ENCODE results near the gene ATP10A.
"Not testable (repeated sequence)": the region's sequence is repeated elsewhere in the genome, so short reads cannot be mapped to it uniquely, and the experiment has no call there.

ATP10A gene

GRCh38 chr15:25863968-25864580 lies 947 bp upstream of the ATP10A start:
- Histone ChIP-seq H3K4me3 (ENCODE audit: low read length) (no peak overlapping the region), H3K9ac (ENCODE audit: low read length) (peak overlapping the region; percentile 69), H3K9me3 (ENCODE audit: control insufficient read depth, low read length) (no peaks in the 10 kb centered on the region), H3K27me3 (ENCODE audit: control insufficient read depth, insufficient read depth, low read length) (peaks cover 14% of the 10 kb centered on the region), H3K4me1 (ENCODE audit: control insufficient read depth, insufficient read depth, low read length) (peaks cover 18% of the 10 kb centered on the region), H3K36me3 (ENCODE audit: control insufficient read depth, insufficient read depth, low read length) (no peaks in the 10 kb centered on the region)

GRCh38 chr15:25862472-25863110 lies 536 bp downstream of the ATP10A start:
- Histone ChIP-seq H3K9ac (ENCODE audit: low read length) (peak overlapping the region; percentile 60), H3K9me3 (ENCODE audit: control insufficient read depth, low read length) (no peaks in the 10 kb centered on the region), H3K4me1 (ENCODE audit: control insufficient read depth, insufficient read depth, low read length) (peaks cover 18% of the 10 kb centered on the region), H3K36me3 (ENCODE audit: control insufficient read depth, insufficient read depth, low read length) (no peaks in the 10 kb centered on the region), H3K4me3 (ENCODE audit: low read length) (no peak overlapping the region), H3K27me3 (ENCODE audit: control insufficient read depth, insufficient read depth, low read length) (peaks cover 14% of the 10 kb centered on the region)

- Histone ChIP-seq H3K36me3 (ENCODE audit: control insufficient read depth, insufficient read depth, low read length) (no peaks in the 10 kb centered on the region), H3K9ac (ENCODE audit: low read length) (peak overlapping the region; percentile 60), H3K27me3 (ENCODE audit: control insufficient read depth, insufficient read depth, low read length) (peaks cover 14% of the 10 kb centered on the region), H3K4me3 (ENCODE audit: low read length) (no peak overlapping the region), H3K9me3 (ENCODE audit: control insufficient read depth, low read length) (no peaks in the 10 kb centered on the region), H3K4me1 (ENCODE audit: control insufficient read depth, insufficient read depth, low read length) (peaks cover 18% of the 10 kb centered on the region)
Measured at GRCh38 chr15:25862071-25862471, 1.1 kb downstream of the ATP10A start.

DNA sequence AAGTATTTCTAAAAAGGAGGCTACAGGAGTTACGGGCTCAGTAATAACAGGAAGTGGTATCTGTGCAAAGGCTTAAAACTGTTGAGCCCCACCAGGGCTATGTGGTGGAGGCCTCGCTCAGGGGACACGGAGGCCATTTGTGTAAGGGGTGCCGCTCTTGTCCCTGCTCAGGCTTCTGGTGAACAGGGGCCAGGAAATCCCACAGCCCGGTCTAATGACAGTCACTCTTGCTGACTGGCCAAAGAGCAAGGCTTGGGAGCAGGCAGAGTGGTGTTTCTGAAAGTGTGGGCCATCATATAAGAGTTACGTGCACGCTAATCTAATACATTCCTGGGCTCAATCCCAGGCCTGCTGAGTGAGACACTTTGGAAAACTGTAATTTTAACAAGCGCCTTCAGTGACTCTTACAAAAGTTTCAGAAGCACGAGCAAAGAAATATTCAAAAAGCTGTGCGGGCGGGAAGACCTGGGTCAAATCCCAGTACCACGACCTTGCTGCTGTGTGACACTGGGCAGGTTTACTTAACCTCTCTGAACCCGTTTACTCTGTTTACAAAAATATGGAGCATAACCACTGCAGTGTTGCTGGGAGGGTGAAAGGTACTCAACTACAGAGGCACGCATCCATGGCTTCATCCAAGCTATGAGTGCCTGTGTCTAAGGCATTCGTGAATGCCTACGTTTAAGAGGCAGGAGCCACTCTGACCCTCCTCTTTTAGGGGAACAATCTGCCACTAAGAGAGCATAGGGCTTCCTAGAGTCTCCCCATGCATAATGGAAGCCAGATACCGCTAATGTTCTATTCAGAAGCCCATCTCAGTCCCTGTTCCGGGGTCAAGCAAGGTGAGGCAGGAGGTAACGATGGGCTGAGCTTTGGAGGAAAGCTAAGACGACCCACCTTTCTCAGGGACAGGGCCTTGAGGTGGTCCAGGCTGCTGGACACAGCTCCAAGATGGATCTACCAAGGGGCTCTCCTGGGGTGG lies 2.0 kb downstream of the ATP10A start:
- H3K9ac ChIP-seq (ENCODE audit: low read length): peak overlapping the region; percentile 60
- no peaks in the 10 kb centered on the region for H3K36me3 ChIP-seq (ENCODE audit: control insufficient read depth, insufficient read depth, low read length)
- peaks cover 18% of the 10 kb centered on the region for H3K4me1 ChIP-seq (ENCODE audit: control insufficient read depth, insufficient read depth, low read length)
- no peaks in the 10 kb centered on the region for H3K9me3 ChIP-seq (ENCODE audit: control insufficient read depth, low read length)
- peaks cover 14% of the 10 kb centered on the region for H3K27me3 ChIP-seq (ENCODE audit: control insufficient read depth, insufficient read depth, low read length)
- peak overlapping the region; percentile 21 for H3K4me3 ChIP-seq (ENCODE audit: low read length)

DNA sequence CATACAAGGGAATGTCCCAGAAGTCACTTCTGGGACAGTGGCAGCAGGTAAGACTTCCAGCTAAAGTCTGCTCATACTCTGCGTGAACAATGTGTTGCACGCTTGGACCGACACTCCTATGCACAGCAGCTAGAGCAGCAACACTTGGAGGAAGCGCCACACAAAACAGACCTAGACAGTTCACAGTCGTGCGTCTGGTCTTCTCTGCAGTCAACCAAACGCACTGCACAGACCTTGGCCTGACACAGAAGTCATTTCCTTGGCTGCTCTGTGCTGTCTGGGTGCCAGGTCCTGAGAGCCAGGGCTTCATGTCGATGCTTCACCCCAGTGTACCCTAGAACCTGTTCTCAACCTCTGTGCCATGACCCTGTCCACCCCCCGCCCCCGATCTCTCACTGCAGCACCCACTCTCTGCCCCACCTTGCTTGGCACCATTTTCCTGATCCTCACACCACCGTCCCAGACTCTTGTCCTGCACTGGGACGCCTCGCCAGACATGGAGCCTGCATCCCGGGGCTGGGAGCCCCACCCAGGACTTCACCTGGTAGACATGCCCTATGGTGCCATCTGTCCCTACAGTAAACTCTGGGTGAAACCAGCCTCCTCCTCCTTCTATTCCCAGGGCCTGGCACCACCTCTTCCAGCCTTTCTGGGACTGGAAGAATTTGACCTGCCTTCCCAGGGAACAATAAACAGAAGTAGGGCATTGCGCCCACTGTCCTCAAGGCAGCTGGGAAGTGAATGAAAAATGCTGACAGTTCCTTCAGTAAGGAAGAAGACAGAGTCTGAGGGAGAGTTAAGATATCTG lies 3.1 kb downstream of the ATP10A start:
- peak overlapping the region; percentile 18 for H3K9ac ChIP-seq (ENCODE audit: low read length)
- H3K36me3 ChIP-seq (ENCODE audit: control insufficient read depth, insufficient read depth, low read length): no peaks in the 10 kb centered on the region
- H3K9me3 ChIP-seq (ENCODE audit: control insufficient read depth, low read length): no peaks in the 10 kb centered on the region
- H3K4me1 ChIP-seq (ENCODE audit: control insufficient read depth, insufficient read depth, low read length): peaks cover 18% of the 10 kb centered on the region
- peaks cover 14% of the 10 kb centered on the region for H3K27me3 ChIP-seq (ENCODE audit: control insufficient read depth, insufficient read depth, low read length)
- H3K4me3 ChIP-seq (ENCODE audit: low read length): no peak overlapping the region

- H3K4me3 ChIP-seq (ENCODE audit: low read length): no peak overlapping the region
- H3K36me3 ChIP-seq (ENCODE audit: control insufficient read depth, insufficient read depth, low read length): no peaks in the 10 kb centered on the region
- no peak overlapping the region for H3K9ac ChIP-seq (ENCODE audit: low read length)
- peaks cover 14% of the 10 kb centered on the region for H3K27me3 ChIP-seq (ENCODE audit: control insufficient read depth, insufficient read depth, low read length)
- no peaks in the 10 kb centered on the region for H3K9me3 ChIP-seq (ENCODE audit: control insufficient read depth, low read length)
- peaks cover 18% of the 10 kb centered on the region for H3K4me1 ChIP-seq (ENCODE audit: control insufficient read depth, insufficient read depth, low read length)
Measured at GRCh38 chr15:25858952-25859760, 4.0 kb downstream of the ATP10A start.

DNA sequence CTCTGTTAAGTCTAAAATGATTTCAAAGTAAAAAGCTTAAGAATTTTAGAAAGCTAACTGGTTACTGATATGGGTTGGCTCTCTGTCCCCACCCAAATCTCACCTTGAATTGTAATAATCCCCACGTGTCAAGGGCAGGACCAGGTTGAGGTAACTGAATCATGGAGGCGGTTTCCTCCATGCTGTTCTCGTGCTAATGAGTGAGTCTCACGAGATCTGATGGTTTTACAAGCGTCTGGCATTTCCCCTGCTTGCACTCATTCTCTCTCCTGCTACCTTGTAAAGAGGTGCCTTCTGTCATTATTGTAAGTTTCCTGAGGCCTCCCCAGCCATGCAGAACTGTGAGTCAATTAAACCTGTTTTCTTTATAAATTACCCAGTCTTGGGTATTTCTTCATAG lies 7.1 kb downstream of the ATP10A start:
- H3K9me3 ChIP-seq (ENCODE audit: control insufficient read depth, low read length); H3K36me3 ChIP-seq (ENCODE audit: control insufficient read depth, insufficient read depth, low read length); H3K27me3 ChIP-seq (ENCODE audit: control insufficient read depth, insufficient read depth, low read length); H3K9ac ChIP-seq (ENCODE audit: low read length); H3K4me3 ChIP-seq (ENCODE audit: low read length): not testable (repeated sequence)
- peaks cover 12% of the 10 kb centered on the region for H3K4me1 ChIP-seq (ENCODE audit: control insufficient read depth, insufficient read depth, low read length)

GRCh38 chr15:25852661-25853524 lies 10.2 kb downstream of the ATP10A start:
- H3K9ac ChIP-seq (ENCODE audit: low read length): no peak overlapping the region
- no peak overlapping the region for H3K4me3 ChIP-seq (ENCODE audit: low read length)
- no peaks in the 10 kb centered on the region for H3K27me3 ChIP-seq (ENCODE audit: control insufficient read depth, insufficient read depth, low read length)
- H3K4me1 ChIP-seq (ENCODE audit: control insufficient read depth, insufficient read depth, low read length): peaks cover 13% of the 10 kb centered on the region
- H3K36me3 ChIP-seq (ENCODE audit: control insufficient read depth, insufficient read depth, low read length): no peaks in the 10 kb centered on the region
- H3K9me3 ChIP-seq (ENCODE audit: control insufficient read depth, low read length): no peaks in the 10 kb centered on the region

DNA sequence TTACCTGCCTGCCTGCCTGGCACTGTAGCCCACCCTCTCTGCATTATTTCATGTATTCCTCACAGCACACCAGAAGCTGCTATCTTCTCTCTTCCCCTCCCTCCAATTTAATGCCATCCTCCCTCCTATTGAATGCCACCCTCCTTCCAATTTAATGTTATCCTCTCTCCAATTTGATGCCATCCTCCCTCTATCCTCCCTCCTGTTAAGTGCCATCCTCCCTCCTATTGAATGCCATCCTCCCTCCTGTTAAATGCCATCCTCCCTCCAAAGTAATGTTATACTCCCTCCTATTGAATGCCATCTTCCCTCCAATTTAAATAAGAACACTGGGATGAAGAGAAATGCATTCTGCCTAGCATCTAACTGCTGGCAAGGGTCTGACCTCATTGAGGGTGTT lies 11.1 kb downstream of the ATP10A start:
- Histone ChIP-seq H3K9ac (ENCODE audit: low read length) (no peak overlapping the region), H3K36me3 (ENCODE audit: control insufficient read depth, insufficient read depth, low read length) (no peaks in the 10 kb centered on the region), H3K4me1 (ENCODE audit: control insufficient read depth, insufficient read depth, low read length) (peaks cover 13% of the 10 kb centered on the region), H3K9me3 (ENCODE audit: control insufficient read depth, low read length) (no peaks in the 10 kb centered on the region), H3K4me3 (ENCODE audit: low read length) (no peak overlapping the region), H3K27me3 (ENCODE audit: control insufficient read depth, insufficient read depth, low read length) (no peaks in the 10 kb centered on the region)

DNA sequence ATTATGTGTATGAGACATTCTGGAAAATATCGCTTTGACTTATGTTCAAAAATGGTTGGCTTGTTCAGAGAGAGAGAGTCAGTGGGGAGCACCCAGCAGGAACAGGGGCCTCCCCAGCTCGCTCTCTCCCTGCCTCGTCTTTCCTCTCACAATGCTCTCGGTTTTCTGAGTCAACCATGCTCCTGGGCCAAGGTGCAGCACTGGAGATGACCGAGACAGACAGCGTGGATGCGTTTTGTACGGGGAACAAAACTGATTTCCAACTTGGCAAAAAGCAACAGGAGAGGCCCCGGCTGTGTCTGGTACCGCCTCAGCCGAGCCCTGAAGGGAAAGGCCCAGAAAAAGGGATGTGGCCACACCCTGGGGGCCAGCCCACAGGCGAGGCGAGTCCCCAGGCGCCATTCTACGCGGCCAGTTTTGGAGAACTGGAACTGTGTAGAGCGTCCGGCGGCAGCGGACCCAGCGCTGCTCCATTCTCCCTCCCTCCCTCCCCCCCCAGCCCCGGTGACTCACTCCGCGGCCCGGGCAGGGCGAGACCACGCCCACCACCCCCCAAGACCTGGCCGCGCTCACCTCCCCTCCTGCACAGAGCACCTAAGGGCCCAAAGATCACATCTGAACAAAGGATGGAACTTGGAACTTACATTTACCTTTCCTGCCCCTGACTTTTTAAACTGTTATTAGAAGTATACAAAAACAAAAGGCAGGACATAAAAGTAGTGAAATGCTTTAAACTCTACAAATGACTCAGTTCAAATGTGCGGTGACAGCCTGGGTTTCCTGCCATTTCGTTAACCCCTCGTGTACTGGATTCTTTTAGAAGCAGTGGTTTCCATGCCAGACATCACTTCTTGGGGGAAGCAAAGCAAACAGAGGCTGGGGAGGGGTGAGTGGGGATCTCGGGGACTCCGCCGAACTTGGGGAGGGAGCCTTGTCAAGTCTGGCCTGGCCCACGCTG lies 12.7 kb downstream of the ATP10A start:
- Histone ChIP-seq H3K36me3 (ENCODE audit: control insufficient read depth, insufficient read depth, low read length) (no peaks in the 10 kb centered on the region), H3K9me3 (ENCODE audit: control insufficient read depth, low read length) (no peaks in the 10 kb centered on the region), H3K4me1 (ENCODE audit: control insufficient read depth, insufficient read depth, low read length) (peaks cover 13% of the 10 kb centered on the region), H3K9ac (ENCODE audit: low read length) (peak overlapping the region; percentile 67), H3K4me3 (ENCODE audit: low read length) (no peak overlapping the region), H3K27me3 (ENCODE audit: control insufficient read depth, insufficient read depth, low read length) (no peaks in the 10 kb centered on the region)

All from mucosa of stomach (tissue), 1 donor.